NT2/D1 (cell line): ENCODE results near the gene RNF180.

Source experiments
- DNase-seq: peaks from one replicate; pipeline ENCODE4 v3.0.0-alpha.2; 2011; ENCODE audit warnings: low read depth, low spot score
- H3K27me3 ChIP-seq: 2 replicates; pipeline ENCODE4 v1.6.0; 2011; ENCODE audit warnings: mild to moderate bottlenecking; ENCODE audit not compliant: insufficient read length, insufficient read depth
- H3K36me3 ChIP-seq: 2 replicates; pipeline ENCODE4 v1.6.1; 2011; ENCODE audit warnings: mild to moderate bottlenecking, low read length, mixed read lengths; ENCODE audit not compliant: insufficient read depth, insufficient read length
- H3K4me1 ChIP-seq: 2 replicates; pipeline ENCODE4 v1.5.1; 2011; ENCODE audit not compliant: insufficient read depth, insufficient read length
- H3K4me3 ChIP-seq: 2 replicates; pipeline ENCODE4 v1.5.1; 2011; ENCODE audit warnings: low read depth; ENCODE audit not compliant: insufficient read length
- H3K9ac ChIP-seq: 2 replicates; pipeline ENCODE4 v1.6.0; 2011; ENCODE audit warnings: low read depth; ENCODE audit not compliant: insufficient read length
- H3K9me3 ChIP-seq: 2 replicates; pipeline ENCODE4 v1.5.1; 2011; ENCODE audit warnings: mild to moderate bottlenecking, low read length; ENCODE audit not compliant: insufficient read depth
- SUZ12 ChIP-seq: IDR thresholded peaks from 2 replicates; pipeline ENCODE4 v1.6.1; 2011; ENCODE audit not compliant: insufficient read length, insufficient read depth; ENCODE audit errors: extremely low read depth
- YY1 ChIP-seq: IDR thresholded peaks from 2 replicates; pipeline ENCODE4 v1.6.1; 2011; ENCODE audit not compliant: insufficient read length, insufficient read depth
- ZNF274 ChIP-seq: IDR thresholded peaks from 2 replicates; pipeline ENCODE4 v1.6.1; 2011; ENCODE audit warnings: mild to moderate bottlenecking, low read depth, low read length

Gene RNF180

GRCh38 chr5:64147379-64147778, 18.3 kb upstream of the RNF180 start:
- Histone ChIP-seq H3K27me3 (no peaks in the 10 kb centered on the region), H3K4me3 (no peak overlapping the region), H3K36me3 (no peaks in the 10 kb centered on the region), H3K4me1 (peaks cover 1% of the 10 kb centered on the region), H3K9ac (no peak overlapping the region), H3K9me3 (peaks cover 12% of the 10 kb centered on the region; the same call in 1 of the 2 replicates)
- DNase-seq: no peak
- TF ChIP-seq ZNF274: no peak
- no peak for TF ChIP-seq YY1
- no peak for TF ChIP-seq SUZ12

- Histone ChIP-seq H3K4me3 (no peak overlapping the region), H3K9me3 (peaks cover 15% of the 10 kb centered on the region; the same call in 1 of the 2 replicates), H3K9ac (no peak overlapping the region), H3K27me3 (no peaks in the 10 kb centered on the region), H3K4me1 (peaks cover 1% of the 10 kb centered on the region), H3K36me3 (no peaks in the 10 kb centered on the region)
- DNase-seq: no peak
- no peak for TF ChIP-seq SUZ12
- no peak for TF ChIP-seq YY1
- no peak for TF ChIP-seq ZNF274
Observed at GRCh38 chr5:64147849-64148441, 17.7 kb upstream of the RNF180 start.

GRCh38 chr5:64149268-64149667, 16.4 kb upstream of the RNF180 start:
- Histone ChIP-seq H3K4me1 (peaks cover 1% of the 10 kb centered on the region), H3K36me3 (no peaks in the 10 kb centered on the region), H3K9me3 (peaks cover 28% of the 10 kb centered on the region; the same call in 1 of the 2 replicates), H3K27me3 (no peaks in the 10 kb centered on the region), H3K4me3 (no peak overlapping the region), H3K9ac (no peak overlapping the region)
- DNase-seq: no peak
- no peak for TF ChIP-seq ZNF274
- TF ChIP-seq SUZ12: no peak
- no peak for TF ChIP-seq YY1

GRCh38 chr5:64149857-64150521, 15.7 kb upstream of the RNF180 start:
- no peak for DNase-seq
- Histone ChIP-seq H3K4me3 (no peak overlapping the region), H3K9ac (no peak overlapping the region), H3K4me1 (peaks cover 1% of the 10 kb centered on the region), H3K9me3 (peaks cover 30% of the 10 kb centered on the region; the same call in 1 of the 2 replicates), H3K36me3 (no peaks in the 10 kb centered on the region), H3K27me3 (no peaks in the 10 kb centered on the region)
- TF ChIP-seq SUZ12 (no peak), YY1 (no peak), ZNF274 (no peak)

- Histone ChIP-seq H3K4me3 (no peak overlapping the region), H3K27me3 (no peaks in the 10 kb centered on the region), H3K36me3 (no peaks in the 10 kb centered on the region), H3K9ac (no peak overlapping the region), H3K4me1 (no peaks in the 10 kb centered on the region), H3K9me3 (peaks cover 18% of the 10 kb centered on the region; the same call in 1 of the 2 replicates)
- DNase-seq: no peak
- TF ChIP-seq ZNF274 (no peak), SUZ12 (no peak), YY1 (no peak)
Observed at GRCh38 chr5:64156261-64156660, 9.4 kb upstream of the RNF180 start.

- TF ChIP-seq ZNF274 (no peak), YY1 (no peak), SUZ12 (no peak)
- H3K36me3 ChIP-seq: no peaks in the 10 kb centered on the region
- DNase-seq: no peak
- no peaks in the 10 kb centered on the region for H3K4me1 ChIP-seq
- H3K9ac ChIP-seq: no peak overlapping the region
- H3K4me3 ChIP-seq: no peak overlapping the region
- H3K27me3 ChIP-seq: peaks cover 7% of the 10 kb centered on the region
- 0 out of 2 replicates have a peak, but pooled peaks cover 6% of the 10 kb centered on the region for H3K9me3 ChIP-seq
Observed at GRCh38 chr5:64158827-64159226, 6.8 kb upstream of the RNF180 start.

- DNase-seq: no peak
- H3K9ac ChIP-seq: no peak overlapping the region
- H3K27me3 ChIP-seq: peaks cover 21% of the 10 kb centered on the region
- no peaks in the 10 kb centered on the region for H3K9me3 ChIP-seq
- H3K4me1 ChIP-seq: no peaks in the 10 kb centered on the region
- H3K36me3 ChIP-seq: no peaks in the 10 kb centered on the region
- TF ChIP-seq SUZ12 (no peak), ZNF274 (no peak), YY1 (no peak)
- H3K4me3 ChIP-seq: no peak overlapping the region
Observed at GRCh38 chr5:64160201-64160600, 5.4 kb upstream of the RNF180 start.
